HepG2 (cell line): ENCODE data around the gene UBL3. TPM values are rescaled to one million over a fixed set of nuclear protein-coding genes. Genes with fewer than 3 reads are reported as not detected.

Source experiments
- IRX3 ChIP-seq: sonication (generic); formaldehyde crosslinking; IDR thresholded peaks from 2 replicates; pipeline ENCODE4 v1.8.1; 2023; ENCODE audit warnings: mild to moderate bottlenecking, low read depth, missing genetic modification reagents, borderline replicate concordance
- SMARCE1 ChIP-seq: fragments of 450-650 bp; IDR thresholded peaks from 2 replicates; pipeline ENCODE4 v1.6.1; 2017; ENCODE audit warnings: borderline replicate concordance
- ZNF674 ChIP-seq: sonication (generic); formaldehyde crosslinking; IDR thresholded peaks from 2 replicates; pipeline ENCODE4 v1.5.0; 2020; ENCODE audit warnings: low read depth, mild to moderate bottlenecking, missing genetic modification reagents
- ZNF746 ChIP-seq: sonication (generic); formaldehyde crosslinking; IDR thresholded peaks from 2 replicates; pipeline ENCODE4 v1.8.0; 2022; ENCODE audit warnings: mild to moderate bottlenecking, missing genetic modification reagents
- polyA plus RNA-seq, 8 experiments: library from polyadenylated mRNA; depleted of rRNA in 3 of 8; stranded (reverse) in 7 of 8; unstranded in 1 of 8; fragments of >200 nt; fragmentation: Illumina TruSeq in 4 of 8; extraction: Trizol in 4 of 8; gene quantifications; 2 replicates each; pipeline versions ENCODE4 v1.2.1 to v1.2.3, GENCODE V29; 2011 to 2016; ENCODE audit warnings: low read depth in 4 of 8, missing spikeins in 1 of 8, mixed read lengths in 1 of 8; ENCODE audit not compliant: insufficient read depth in 1 of 8
- total RNA-seq, 5 experiments: library from RNA; depleted of rRNA; stranded (reverse); fragments of >200 nt; fragmentation: Illumina TruSeq; extraction: Trizol; gene quantifications; 2 replicates each; pipeline ENCODE4 v1.2.3, GENCODE V29; 2016; ENCODE audit warnings: low read depth in 1 of 5
- TF ChIP-seq, protein P1 (sequence below): sonication (generic); formaldehyde crosslinking; IDR thresholded peaks from one replicate; pipeline ENCODE4 v1.5.1; 2020; ENCODE audit warnings: mild to moderate bottlenecking, missing genetic modification reagents; ENCODE audit errors: not compliant biosample characterization

UBL3 gene
- total and polyA plus RNA-seq, 2 of the 13 experiments (the other 11 are each of a cell fraction or from before 2014, with no cell fraction given) = 7.4 to 9.6 TPM

- TF ChIP-seq, protein P1, sequence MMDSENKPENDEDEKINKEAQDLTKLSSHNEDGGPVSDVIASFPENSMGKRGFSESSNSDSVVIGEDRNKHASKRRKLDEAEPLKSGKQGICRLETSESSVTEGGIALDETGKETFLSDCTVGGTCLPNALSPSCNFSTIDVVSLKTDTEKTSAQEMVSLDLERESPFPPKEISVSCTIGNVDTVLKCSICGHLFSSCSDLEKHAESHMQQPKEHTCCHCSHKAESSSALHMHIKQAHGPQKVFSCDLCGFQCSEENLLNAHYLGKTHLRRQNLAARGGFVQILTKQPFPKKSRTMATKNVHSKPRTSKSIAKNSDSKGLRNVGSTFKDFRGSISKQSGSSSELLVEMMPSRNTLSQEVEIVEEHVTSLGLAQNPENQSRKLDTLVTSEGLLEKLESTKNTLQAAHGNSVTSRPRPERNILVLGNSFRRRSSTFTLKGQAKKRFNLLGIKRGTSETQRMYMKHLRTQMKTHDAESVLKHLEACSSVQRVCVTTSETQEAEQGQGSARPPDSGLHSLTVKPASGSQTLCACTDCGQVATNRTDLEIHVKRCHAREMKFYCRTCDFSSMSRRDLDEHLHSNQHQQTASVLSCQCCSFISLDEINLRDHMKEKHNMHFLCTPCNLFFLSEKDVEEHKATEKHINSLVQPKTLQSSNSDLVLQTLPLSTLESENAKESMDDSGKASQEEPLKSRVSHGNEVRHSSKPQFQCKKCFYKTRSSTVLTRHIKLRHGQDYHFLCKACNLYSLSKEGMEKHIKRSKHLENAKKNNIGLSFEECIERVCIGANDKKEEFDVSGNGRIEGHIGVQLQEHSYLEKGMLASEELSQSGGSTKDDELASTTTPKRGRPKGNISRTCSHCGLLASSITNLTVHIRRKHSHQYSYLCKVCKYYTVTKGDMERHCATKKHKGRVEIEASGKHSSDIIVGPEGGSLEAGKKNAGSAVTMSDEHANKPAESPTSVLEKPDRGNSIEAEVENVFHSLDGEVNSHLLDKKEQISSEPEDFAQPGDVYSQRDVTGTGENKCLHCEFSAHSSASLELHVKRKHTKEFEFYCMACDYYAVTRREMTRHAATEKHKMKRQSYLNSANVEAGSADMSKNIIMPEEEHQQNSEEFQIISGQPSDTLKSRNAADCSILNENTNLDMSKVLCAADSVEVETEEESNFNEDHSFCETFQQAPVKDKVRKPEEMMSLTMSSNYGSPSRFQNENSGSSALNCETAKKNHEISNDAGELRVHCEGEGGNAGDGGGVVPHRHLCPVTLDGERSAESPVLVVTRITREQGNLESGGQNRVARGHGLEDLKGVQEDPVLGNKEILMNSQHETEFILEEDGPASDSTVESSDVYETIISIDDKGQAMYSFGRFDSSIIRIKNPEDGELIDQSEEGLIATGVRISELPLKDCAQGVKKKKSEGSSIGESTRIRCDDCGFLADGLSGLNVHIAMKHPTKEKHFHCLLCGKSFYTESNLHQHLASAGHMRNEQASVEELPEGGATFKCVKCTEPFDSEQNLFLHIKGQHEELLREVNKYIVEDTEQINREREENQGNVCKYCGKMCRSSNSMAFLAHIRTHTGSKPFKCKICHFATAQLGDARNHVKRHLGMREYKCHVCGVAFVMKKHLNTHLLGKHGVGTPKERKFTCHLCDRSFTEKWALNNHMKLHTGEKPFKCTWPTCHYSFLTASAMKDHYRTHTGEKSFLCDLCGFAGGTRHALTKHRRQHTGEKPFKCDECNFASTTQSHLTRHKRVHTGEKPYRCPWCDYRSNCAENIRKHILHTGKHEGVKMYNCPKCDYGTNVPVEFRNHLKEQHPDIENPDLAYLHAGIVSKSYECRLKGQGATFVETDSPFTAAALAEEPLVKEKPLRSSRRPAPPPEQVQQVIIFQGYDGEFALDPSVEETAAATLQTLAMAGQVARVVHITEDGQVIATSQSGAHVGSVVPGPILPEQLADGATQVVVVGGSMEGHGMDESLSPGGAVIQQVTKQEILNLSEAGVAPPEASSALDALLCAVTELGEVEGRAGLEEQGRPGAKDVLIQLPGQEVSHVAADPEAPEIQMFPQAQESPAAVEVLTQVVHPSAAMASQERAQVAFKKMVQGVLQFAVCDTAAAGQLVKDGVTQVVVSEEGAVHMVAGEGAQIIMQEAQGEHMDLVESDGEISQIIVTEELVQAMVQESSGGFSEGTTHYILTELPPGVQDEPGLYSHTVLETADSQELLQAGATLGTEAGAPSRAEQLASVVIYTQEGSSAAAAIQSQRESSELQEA (CRISPR knock-in tag) = no peak
- TF ChIP-seq ZNF674 (CRISPR knock-in tag) = no peak
- TF ChIP-seq ZNF746 (CRISPR knock-in tag) = no peak
- no peak for TF ChIP-seq SMARCE1
- TF ChIP-seq IRX3 = no peak
Measured at GRCh38 chr13:29853131-29853530, 2.7 kb upstream of the UBL3 start (continued).
